ENCODE results near the gene RABGGTB.
"Not testable (repeated sequence)": the region's sequence is repeated elsewhere in the genome, so short reads cannot be mapped to it uniquely, and the experiment has no call there.

DNA sequence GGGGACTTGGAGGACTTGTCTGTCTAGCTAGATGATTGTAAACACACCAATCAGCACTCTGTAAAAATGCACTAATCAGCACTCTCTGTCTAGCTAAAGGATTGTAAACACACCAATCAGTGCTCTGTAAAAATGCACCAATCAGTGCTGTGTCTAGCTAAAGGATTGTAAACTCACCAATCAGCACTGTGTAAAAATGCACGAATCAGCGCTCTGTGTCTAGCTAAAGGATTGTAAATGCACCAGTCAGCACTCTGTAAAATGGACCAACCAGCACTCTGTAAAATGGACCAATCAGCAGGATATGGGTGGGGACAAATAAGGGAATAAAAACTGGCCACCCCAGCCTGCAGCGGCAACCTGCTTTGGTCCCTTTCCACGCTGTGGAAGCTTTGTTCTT is 27.5 kb upstream of the RABGGTB start:
- TF ChIP-seq POLR2A (IDR thresholded peaks at IDR 0.05; ENCODE audit: low read depth, low read length); POLR2AphosphoS5 (IDR thresholded peaks at IDR 0.05; ENCODE audit: low read depth, low read length); TAF1 (IDR thresholded peaks at IDR 0.05; ENCODE audit: low read depth, low read length); PAX5 (IDR thresholded peaks at IDR 0.05; ENCODE audit: insufficient read depth, low read length, severe bottlenecking); SPI1 (IDR thresholded peaks at IDR 0.05; ENCODE audit: low read depth, low read length): not testable (repeated sequence)
